Stimulated activated CD4-positive, alpha-beta T cell treated with anti-CD3 and anti-CD28 coated beads, Interleukin-1b, Interleukin-23, amount 100 ng/mL, for 48 hours (primary cell): Measurements from ENCODE around the gene NOP14.
"Not testable (repeated sequence)": the region's sequence is repeated elsewhere in the genome, so short reads cannot be mapped to it uniquely, and the experiment has no call there.

Experiments
- DNase-seq: peaks from one replicate; pipeline ENCODE4 v3.0.0-alpha.2; 2020

Gene NOP14

GRCh38 chr4:2930135-2930757 lies 33.0 kb downstream of the NOP14 start:
- DNase-seq = no peak

GRCh38 chr4:2929469-2929868 lies 33.7 kb downstream of the NOP14 start:
- DNase-seq = no peak

GRCh38 chr4:2928242-2929176 lies 34.7 kb downstream of the NOP14 start:
- no peak for DNase-seq

DNA sequence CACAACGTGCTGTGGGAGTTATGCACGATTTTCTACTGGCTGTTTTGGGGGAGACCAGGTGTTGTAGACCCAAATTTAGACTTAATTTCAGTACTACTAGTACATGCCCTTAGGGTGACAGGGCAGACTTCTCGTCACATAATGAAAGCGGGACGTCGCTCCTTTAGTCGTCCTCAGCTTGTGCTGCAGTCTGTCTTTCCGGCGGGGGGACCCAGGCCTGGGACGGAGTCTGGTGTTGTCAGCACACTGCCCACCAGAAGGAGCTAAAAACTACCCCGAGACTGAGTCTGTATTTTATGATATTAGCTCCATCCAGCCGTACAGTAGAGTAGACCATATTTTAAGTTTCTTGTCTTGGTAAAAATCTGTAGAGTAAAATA lies 35.5 kb downstream of the NOP14 start:
- no peak for DNase-seq

GRCh38 chr4:2927016-2927695 lies 36.0 kb downstream of the NOP14 start:
- no peak for DNase-seq

DNA sequence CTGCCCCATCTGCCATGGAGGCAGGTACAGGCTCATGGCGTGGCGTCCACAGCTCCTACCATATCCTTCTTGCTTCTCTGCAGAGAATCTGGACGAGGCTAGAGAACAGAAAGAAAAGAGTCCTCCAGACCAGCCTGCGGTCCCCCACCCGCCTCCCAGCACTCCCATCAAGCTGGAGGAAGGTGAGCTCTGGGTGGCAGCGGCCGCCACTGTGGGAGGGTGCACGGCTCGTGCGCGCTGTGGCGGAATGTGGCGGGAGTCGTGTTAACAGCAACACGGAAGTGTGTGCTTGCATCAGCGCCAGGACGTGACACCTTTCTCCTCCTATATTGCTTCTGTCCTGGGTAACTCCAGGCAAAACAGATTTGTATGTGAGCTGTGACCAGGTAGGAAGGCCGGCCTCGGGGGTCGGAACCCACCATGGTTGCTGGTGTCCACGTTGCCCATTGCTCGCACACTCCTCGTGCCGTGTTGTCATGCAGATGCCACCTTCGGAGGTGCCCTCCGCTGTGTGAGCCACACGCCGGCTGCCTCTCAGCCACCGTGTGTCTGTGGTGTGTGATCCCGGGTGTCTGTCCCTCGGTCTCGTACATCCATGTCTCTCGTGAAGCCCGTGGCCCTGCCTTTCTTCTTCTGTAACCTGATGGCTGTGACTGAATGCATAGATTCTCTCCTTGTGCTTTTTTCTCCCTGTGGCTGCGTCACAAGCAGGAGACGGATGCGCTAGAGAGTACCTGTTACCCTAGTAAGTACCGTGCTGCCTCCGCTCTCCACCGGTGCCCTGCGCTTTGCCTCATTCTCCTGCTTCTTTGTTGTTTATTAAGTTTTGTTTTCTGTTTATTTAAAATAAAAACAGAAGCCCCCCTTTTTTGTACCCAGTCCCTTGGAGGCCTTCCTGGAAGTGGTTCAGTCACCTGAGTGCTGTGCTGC lies 37.0 kb downstream of the NOP14 start:
- DNase-seq = no peak

GRCh38 chr4:2925496-2925895 lies 37.7 kb downstream of the NOP14 start:
- no peak for DNase-seq

GRCh38 chr4:2924765-2925301 lies 38.4 kb downstream of the NOP14 start:
- DNase-seq = no peak

DNA sequence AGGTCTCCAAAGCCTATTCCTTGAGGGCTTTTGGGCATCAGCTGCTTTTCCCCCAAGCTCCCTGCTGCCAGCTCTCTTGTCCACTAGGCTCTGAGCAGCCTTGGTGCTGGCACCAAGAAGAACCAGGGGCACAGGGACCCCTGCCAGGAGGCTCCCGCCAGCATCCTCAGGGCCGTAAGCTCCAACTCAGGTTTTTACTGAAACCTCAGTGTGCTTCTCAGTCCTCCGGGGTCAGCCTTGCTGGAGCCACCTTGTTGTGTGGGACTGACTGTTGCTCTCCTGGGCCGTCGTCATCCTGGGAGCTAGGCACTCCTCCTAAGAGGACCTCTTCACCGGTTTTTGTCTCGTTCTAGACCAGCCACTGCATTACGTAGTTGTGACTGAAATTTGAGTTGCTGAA lies 38.9 kb downstream of the NOP14 start:
- DNase-seq = no peak

- no peak for DNase-seq
Measured at GRCh38 chr4:2923668-2924173, 39.5 kb downstream of the NOP14 start.

DNA sequence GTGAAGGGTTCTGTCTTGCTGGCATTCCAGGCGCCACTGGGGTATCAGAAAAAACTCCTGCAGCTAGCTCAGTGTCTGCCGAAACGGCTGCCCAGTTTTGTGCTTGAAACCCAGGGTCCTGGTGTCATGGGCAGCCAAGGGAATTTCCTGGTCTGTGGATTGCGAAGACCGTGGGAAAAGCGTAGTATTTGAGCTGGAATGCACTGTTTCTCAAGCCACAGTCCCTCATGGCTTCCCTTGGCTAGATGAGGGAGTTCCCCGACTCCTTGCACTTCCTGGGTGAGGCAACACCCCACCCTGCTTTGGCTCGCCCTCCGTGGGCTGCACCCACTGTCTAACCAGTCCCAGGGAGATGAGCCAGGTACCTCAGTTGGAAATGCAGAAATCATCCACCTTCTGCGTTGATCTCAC lies 40.1 kb downstream of the NOP14 start:
- no peak for DNase-seq

DNA sequence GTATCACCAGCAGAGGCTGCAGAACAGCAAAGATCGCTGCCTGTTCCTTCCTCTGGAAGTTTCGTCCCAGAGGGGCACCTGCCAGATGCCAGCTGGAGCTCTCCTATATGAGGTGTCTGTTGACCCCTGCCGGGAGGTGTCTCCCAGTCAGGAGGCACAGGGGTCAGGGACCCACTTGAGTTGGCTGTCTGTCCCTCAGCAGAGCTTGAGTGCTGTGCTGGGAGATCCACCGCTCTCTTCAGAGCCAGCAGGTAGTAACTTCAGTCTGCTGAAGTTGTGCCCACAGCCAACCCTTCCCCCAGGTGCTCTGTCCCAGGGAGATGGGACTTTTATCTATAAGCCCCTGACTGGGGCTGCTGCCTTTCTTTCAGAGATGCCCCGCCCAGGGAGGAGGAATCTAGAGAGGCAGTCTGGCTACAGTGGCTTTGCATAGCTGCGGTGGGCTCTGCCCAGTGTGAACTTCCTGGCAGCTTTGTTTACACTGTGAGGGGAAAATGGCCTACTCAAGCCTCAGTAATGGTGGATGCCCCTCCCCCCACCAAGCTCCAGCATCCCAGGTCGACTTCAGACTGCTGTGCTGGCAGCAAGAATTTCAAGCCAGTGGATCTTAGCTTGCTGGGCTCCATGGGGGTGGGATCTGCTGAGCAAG lies 40.6 kb downstream of the NOP14 start:
- DNase-seq = not testable (repeated sequence)

DNA sequence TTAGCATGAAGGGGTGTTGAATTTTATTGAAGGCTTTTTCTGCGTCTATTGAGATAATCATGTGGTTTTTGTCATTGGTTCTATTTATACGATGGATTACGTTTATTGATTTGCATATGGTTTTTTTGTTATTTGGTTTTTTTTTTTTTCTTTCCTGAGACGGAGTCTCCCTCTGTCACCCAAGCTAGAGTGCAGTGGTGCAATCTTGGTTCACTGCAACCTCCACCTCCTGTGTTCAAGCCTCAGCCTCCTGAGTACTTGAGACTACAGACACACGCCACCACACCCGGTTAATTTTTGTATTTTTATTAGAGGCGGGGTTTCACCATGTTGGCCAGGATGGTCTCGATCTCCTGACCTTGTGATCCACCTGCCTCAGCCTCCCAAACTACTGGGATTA lies 44.5 kb downstream of the NOP14 start:
- not testable (repeated sequence) for DNase-seq

DNA sequence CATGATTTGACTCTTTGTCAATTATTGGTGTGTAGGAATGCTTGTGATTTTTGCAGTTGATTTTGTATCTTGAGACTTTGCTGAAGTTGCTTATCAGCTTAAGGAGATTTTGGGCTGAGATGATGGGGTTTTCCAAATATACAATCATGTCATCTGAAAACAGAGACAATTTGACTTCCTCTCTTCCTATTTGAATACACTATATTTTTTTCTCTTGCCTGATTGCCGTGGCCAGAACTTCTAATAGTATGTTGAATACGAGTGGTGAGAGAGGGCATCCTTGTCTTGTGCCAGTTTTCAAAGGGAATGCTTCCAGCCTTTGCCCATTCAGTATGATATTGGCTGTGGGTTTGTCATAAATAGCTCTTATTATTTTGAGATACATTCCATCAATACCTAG lies 44.9 kb downstream of the NOP14 start:
- DNase-seq = not testable (repeated sequence)

GRCh38 chr4:2916696-2917095 lies 46.5 kb downstream of the NOP14 start:
- DNase-seq = not testable (repeated sequence)

DNA sequence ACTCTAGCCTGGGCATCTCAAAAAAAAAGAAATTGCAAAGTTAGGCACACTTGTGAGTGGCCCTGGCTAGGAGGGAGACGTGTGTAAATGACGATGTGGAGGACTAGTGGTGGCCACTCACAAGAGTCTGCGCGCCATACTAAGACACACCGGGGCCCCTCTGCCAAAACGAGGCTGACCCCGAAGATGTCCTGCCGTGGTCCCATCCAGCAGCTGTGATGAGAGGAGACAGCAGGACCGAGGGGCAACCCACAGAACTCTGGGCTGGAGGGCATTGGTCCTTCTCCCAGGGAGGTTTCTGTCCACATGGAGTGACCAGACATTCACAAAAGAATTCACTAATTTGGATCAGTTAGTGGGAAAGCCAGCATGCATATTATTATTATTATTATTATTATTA lies 47.4 kb downstream of the NOP14 start:
- no peak for DNase-seq

DNA sequence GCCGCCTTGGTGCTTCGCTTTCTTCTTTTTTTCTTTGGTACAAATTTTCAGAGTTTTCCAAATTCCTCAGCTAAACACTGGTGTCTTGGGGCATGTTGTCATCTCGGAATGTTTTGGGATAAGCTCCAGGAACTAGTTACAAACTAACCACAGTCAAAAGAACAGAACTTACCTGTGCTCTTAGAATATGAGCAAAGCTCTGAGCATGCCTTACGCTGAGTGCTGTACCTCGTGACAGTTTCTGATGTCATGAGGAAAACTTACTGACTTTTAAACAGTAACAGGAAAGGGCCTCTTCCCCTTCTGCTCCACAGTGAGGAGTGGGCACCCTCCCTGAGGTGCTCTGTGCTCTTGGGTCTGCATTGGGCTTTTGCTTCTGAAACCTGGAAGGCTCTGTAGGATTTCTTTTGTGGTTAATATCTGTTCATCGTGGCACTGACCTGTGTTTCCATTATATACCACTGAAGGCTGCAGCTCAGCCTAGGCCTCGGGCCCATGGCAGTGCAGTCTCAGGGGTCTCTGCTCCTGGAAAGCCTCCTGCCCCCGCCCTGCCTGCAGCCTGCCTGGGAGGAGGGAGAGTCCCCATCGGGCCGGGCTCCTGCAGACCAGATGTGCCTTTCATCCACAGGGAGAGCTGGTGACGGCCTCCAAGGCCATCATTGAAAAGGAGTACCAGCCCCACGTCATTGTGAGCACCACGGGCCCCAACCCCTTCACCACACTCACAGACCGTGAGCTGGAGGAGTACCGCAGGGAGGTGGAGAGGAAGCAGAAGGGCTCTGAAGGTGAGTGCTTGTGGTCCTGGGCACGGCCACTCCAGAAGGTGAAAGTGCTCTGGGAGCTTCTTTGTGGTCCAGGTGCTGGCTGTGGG lies 48.7 kb downstream of the NOP14 start:
- DNase-seq = no peak

- no peak for DNase-seq
Measured at GRCh38 chr4:2913168-2913567, 50.0 kb downstream of the NOP14 start.

- DNase-seq = no peak
Measured at GRCh38 chr4:2911868-2912267, 51.3 kb downstream of the NOP14 start.

DNA sequence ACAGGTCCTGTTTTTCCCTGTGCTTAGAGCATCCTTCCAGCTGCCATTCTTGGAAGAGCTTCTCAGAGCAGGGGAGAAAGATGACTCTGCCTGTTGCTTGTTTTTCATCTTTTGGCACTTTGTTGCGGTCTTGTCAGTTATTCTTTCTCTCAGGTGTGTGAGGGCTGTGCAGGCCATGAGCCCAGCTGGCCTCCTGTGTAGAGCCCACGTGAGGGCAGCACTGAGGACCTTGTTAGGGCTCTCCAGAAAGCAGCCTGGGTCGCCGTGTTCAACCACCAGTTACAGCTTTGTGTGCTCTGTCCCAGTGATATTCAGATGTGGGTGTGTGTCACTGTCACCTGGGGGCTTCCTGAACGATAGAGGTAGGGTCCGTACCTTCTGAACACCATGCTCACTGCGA lies 52.8 kb downstream of the NOP14 start:
- DNase-seq = no peak

DNA sequence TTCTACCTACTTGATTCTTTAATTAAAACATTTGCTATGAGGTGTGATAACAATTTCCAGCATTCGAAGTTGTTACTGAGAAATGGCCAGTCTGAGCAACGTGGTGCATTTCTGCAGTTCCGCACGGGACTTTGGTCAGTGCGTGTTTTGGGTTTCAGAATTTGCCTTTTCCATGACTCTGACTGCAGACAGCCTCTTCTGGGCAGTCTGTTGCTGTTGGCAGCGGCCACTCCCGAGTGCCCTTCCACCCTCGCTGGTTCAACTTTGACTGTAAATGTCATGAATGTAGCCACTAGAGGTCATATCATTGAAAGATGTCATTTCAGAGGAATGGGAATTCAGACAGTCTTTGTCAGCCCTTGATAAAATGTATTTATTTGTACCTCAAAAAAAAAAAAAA lies 53.6 kb downstream of the NOP14 start:
- DNase-seq = no peak
